NOMO-1 treated with DMSO at 0.1 percent for 48 hours (cell line): Measurements from ENCODE around the gene KDM4B.

ENCODE experiments used
- DNase-seq: peaks from one replicate; lab custom pipeline; 2025; ENCODE audit not compliant: unreplicated experiment; lab: John Stamatoyannopoulos, UW

The KDM4B gene

GRCh38 chr19:5103812-5104410 lies 135.0 kb downstream of the KDM4B start:
- DNase-seq: no peak

GRCh38 chr19:5104871-5105351 lies 136.0 kb downstream of the KDM4B start:
- DNase-seq: no peak

DNA sequence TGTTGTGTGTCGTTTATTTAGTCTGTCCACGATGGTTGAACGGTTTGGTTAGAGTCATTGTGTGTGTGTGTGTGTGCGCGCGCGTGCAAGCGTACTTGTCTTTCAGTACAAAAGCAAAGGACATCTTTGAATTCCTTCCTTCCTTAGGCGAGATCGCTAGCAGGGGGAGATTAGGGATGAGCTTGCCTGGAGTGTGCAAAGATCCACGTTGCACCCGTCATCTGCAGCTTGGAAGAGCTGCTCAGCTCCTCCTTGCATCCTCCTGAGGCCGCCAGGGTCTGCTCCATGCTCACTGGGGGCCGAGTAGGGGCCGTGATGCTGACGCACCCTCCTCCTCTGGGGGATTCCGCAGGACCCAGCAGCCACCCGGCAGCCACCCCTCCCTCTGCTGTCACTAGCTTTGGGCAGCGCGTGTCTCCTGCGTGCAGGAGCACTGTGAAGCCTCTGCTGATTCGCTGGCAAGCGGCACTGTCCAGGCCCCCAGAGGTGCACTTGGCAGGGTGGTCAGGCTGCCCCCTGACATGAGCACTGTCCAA lies 137.3 kb downstream of the KDM4B start:
- DNase-seq: no peak

- DNase-seq: no peak
Observed at GRCh38 chr19:5106971-5107370, 138.1 kb downstream of the KDM4B start.

DNA sequence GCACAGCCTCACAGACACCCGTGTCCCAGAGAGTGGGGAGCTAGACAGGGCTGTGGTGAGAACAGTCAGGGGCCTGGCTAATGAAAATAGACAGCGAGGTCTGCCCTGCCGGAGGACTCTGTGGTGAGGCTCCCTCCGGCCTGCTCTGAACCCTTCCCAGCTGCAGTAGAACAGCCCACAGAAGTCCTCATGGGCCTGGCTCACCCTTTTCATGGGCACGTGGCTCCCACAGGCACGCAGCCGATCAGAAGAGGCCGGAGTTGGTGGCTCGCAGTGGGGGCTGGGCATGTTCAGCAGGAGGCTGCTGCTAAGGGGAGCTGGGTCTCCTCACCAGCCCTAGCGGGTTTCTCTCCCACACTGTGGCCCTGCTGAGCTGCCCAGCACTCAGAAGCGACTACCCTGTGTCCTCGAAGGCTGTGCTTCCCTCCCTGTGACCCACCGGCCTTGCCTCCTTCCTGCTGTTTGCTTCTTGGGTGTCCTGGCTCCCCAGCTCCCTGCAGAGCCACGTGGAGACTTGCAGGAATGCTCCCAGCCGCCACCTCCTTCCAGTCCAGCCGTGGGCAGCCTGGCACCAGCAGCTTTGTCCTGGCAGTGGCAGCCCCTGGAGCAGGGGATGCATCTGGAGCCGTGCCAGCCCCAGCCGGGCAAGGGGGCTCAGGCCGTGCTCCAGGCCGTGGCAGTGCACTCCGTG lies 138.7 kb downstream of the KDM4B start:
- DNase-seq: no peak

DNA sequence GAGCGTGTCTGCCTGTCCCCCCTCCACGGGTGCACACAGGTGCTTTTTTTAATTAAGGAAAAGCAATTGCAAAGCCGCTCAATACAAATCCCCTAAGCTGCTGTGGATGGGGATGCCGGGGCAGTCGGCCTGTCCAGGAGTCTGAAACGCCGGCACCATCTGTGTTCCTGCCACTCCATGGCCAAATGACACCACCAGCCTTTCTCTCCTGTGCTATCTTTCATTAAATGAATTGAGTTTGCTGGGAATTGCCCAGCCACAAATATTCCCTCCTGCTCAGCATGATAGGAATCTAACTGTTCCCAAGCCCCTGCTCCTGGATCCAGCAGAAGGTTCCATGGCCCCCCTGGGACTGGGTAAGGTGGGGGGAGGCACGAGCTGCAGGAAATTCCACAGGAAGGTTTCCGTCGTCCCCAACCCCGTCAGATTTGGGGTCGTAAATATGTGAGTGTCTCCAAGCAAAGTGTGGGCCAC lies 139.2 kb downstream of the KDM4B start:
- no peak for DNase-seq

DNA sequence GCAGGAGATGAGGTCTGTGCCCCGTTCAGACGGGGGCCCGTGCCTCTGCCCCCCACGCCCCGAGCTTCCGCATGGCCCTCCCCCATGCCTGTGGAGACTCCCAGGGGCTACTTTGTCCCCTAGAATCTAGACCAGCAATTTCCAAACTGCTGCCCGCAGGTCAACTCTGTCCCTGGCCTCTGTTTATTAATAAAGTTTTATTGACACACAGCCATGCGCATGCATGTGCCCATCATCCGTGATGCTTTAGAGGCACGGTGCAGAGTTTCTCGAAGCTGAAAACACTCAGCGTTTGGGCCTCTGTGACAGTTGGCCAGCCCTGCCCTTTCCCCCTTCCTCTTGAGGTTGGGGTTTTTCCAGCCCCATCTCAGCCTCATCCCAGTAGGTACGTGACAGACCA lies 140.0 kb downstream of the KDM4B start:
- DNase-seq: no peak

- no peak for DNase-seq
Observed at GRCh38 chr19:5109560-5109959, 140.6 kb downstream of the KDM4B start.

DNA sequence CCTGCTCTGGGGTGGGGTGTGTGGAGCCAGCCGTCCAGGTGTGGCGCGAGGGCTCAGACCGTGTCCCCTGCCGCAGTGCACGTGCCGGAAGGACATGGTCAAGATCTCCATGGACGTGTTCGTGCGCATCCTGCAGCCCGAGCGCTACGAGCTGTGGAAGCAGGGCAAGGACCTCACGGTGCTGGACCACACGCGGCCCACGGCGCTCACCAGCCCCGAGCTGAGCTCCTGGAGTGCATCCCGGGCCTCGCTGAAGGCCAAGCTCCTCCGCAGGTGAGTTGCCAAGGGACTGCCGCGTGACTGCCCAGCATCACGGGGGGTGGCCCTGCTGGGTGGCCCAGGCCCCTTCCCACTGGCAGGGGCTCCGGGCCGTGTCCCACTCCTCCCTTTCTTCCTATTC lies 141.6 kb downstream of the KDM4B start:
- no peak for DNase-seq

DNA sequence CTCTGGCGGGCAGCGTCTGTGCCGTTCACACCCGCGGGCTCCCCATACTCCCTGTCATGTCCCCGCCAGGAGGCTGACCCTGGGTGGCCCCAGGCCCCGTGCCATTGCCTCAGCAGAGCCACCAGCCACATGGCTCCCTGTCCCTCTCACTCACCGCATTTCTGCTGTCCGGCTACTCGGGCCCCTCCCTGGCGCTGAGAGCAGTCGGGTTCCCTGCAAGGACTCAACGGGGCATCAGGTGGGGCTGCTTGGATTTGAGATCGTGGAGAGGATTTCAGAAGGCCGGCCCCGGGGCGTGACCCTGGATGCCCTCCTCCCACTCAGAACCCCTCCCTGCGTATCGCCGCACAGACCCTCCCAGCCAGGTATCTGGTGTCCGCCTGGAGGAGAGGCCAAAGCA lies 142.1 kb downstream of the KDM4B start:
- DNase-seq: no peak

GRCh38 chr19:5112175-5112574 lies 143.3 kb downstream of the KDM4B start:
- no peak for DNase-seq

DNA sequence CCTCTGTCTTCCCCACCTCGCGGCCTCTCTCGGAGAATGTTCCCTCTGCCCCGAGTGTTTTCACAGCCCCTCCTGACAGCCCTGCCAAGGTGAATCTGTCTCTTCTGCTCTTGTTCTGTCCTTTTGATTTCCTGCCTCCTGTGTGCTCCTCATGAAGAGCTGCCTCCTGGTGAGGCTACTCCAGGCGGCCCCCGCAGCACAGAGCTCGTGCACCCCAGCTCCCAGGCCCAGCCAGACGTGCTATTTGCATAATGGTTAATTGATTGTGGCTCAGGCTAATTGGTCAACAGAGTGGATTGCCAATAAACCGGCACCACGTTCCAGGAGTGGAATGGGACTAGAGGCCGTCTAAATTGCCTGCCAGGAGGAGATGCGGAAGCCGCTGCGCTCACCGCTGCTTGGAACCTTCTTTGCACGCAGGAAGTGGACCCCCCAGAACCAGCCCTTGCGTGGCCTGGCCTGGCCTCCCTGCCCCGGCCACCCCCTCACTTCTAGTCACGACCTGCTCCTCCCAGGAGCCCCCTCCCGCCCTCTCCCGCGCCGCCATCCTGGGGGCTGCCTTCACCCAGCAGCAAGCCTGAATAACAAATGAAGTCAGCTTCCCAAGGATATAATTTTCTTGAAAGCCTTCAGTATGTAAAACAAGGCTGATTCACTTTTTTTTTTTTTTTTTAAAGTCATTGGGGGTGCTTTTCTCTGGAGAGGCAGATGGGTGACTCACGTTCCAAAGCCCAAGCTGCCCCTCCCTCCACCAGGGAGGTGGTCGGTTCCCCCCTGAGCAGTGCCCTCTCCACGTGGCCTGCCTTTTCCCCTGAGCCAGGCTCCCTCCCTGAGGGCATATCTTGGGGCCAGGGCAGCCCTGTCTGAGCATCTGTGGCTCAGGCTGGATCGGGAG lies 144.0 kb downstream of the KDM4B start:
- no peak for DNase-seq

DNA sequence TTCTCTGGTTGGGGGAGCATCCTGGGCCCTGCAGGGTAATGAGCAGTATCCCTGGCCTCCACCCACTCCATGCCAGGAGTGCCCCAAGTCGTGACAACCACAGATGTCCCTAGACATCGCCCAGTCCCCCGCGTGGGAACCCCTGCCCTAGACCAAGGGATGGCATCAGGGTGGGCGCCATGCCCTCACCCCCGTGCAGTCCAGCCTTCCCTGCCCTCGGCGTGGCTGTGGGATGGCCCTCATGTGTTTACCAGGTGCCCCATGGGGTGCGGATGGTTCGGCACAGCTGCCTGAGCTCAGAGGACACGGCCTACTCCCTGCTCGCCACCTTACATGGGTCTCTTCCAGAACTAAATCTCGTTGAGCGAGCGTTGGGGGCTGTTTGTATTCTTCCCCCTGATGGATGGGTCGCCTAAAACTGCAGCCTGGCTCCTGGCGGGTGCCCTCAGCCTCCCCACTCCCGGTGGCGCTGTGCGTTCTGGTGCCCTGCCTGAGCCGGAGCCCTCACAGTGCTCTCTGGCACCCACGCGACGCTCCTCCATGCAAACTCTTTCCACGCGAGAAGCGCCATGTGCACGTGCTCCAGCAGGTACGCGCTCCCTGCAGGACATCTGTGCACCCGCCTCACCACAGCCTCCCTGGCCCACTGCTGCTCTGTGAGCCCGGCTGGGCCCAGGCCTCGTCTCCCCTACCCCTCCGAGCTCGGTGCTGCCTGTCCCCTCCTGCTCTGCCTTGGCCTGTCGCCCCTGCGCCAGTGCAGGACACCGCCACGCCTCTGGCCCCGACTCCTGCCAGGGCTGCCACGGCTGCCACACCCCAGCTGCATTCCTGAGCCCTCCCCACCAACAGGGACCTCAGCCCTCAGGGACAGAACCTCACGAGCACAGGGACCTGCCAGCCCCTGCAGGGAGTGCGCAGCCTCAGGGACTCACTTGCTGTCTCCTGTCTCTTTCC lies 145.0 kb downstream of the KDM4B start:
- no peak for DNase-seq

- no peak for DNase-seq
Observed at GRCh38 chr19:5114727-5115126, 145.8 kb downstream of the KDM4B start.

GRCh38 chr19:5115351-5115750 lies 146.4 kb downstream of the KDM4B start:
- no peak for DNase-seq

DNA sequence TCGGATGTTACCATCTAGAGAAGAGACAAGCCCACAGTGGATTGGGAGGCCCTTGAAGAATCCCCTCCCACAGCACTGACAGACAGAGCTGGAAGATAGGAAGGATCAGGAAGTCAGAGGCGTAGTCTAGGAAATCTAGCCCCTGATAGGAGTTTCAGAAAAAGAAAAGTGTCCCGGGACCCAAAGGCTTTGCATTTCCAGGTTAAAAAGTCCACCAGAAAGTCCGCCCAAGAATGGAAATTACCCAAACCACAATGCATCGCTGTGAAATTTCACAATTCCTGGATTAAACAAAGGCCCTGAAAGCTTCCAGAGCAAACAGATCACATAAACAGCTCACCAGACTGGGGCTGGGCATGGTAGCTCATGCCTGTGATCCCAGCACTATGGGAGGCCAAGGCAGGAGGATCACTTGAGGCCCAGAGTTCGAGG lies 146.9 kb downstream of the KDM4B start:
- DNase-seq: no peak

DNA sequence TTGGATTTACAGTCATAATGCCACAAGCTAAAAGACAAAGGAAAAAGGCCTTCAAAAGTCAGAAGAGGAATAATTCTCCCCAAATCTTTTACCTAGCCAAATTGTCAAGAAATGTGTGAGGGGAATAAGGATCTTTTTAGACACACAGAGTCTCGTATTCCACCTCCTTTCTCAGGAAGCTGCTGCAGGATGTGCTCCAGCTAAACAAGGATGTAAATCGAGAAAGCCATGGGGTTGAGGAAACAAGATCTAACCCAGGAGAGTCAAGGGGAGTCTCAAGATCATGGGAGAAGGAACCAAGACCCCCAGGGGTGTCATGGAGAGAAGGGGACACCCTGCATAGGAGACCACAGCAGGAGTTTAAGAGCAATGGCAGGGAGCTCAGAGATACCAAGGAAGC lies 147.4 kb downstream of the KDM4B start:
- no peak for DNase-seq

GRCh38 chr19:5117421-5117820 lies 148.5 kb downstream of the KDM4B start:
- no peak for DNase-seq

DNA sequence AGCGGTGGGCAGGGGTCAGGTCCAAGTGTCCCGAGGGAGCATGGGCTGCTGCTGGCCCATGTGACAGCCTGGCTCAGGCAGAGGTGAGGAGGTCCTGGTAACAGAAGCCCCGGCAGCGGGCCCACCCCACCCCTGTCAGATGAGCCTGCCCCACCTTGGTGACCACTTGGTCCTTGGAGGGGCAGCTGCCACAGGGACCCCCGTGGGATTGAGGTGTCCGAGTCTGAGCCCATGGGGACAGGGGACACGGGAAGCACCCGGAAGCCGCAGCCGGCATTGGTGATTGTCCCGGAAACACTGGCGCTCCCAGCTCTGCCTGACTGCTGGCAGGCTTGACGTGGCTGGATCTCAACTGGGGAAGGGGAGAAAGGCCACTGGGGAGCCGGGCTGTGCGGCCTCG lies 149.1 kb downstream of the KDM4B start:
- DNase-seq: no peak

DNA sequence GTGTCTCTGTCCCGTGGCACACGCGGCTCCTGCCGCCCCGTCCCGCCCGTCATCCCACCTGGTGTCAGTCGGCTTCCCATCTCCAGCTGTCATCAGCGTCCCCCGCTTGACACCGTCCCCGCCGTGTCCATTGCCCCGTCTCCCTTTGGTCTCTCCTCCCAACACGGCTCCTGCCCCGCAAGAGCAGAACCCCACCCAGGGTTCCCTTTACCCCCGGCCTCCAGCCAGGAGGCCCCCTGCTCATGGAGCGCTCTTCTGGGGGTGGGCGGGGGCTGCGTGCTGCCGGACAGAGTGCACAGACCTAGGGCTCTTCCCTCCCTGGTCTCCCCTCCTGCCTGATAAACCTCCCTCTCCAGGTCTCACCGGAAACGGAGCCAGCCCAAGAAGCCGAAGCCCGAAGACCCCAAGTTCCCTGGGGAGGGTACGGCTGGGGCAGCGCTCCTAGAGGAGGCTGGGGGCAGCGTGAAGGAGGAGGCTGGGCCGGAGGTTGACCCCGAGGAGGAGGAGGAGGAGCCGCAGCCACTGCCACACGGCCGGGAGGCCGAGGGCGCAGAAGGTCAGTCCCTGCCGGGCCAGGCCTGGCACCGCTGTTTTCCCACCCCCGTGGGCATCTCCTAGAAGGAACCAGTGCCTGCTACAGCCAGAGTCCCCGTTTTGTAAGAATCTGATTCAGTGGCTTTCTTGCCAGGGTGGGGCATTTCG lies 150.5 kb downstream of the KDM4B start:
- DNase-seq: no peak
